Stomach smooth muscle (tissue), 2 donors: ENCODE measurements around the gene FTO.

Experiments
- H3K27ac ChIP-seq: one replicate; pipeline ENCODE4 v1.7.0; 2013; ENCODE audit warnings: mild to moderate bottlenecking, low read length, inconsistent platforms
- H3K27me3 ChIP-seq, 2 donors: one replicate each; pipeline ENCODE4 v1.7.0; 2013; ENCODE audit warnings: low read length in 2 of 2; ENCODE audit not compliant: insufficient read depth in 2 of 2, control insufficient read depth in 1 of 2
- H3K36me3 ChIP-seq, 2 donors: one replicate each; pipeline ENCODE4 v1.7.0; 2013; ENCODE audit warnings: low read length in 2 of 2; ENCODE audit not compliant: control insufficient read depth in 2 of 2, insufficient read depth in 2 of 2
- H3K4me1 ChIP-seq: one replicate; pipeline ENCODE4 v1.7.0; 2013; ENCODE audit warnings: low read length; ENCODE audit not compliant: control insufficient read depth, insufficient read depth
- H3K4me3 ChIP-seq, 2 donors: one replicate each; pipeline ENCODE4 v1.7.0; 2013; ENCODE audit warnings: low read length in 2 of 2
- H3K9ac ChIP-seq, 2 donors: one replicate each; pipeline ENCODE4 v1.7.0; 2013; ENCODE audit warnings: low read length in 2 of 2, mild to moderate bottlenecking in 1 of 2
- H3K9me3 ChIP-seq, 2 donors: one replicate each; pipeline ENCODE4 v1.7.0; 2013; ENCODE audit warnings: low read length in 2 of 2; ENCODE audit not compliant: control insufficient read depth in 2 of 2
- donor health status: healthy.
- donor health status: Pancreatic carcinoma.

The FTO gene

DNA sequence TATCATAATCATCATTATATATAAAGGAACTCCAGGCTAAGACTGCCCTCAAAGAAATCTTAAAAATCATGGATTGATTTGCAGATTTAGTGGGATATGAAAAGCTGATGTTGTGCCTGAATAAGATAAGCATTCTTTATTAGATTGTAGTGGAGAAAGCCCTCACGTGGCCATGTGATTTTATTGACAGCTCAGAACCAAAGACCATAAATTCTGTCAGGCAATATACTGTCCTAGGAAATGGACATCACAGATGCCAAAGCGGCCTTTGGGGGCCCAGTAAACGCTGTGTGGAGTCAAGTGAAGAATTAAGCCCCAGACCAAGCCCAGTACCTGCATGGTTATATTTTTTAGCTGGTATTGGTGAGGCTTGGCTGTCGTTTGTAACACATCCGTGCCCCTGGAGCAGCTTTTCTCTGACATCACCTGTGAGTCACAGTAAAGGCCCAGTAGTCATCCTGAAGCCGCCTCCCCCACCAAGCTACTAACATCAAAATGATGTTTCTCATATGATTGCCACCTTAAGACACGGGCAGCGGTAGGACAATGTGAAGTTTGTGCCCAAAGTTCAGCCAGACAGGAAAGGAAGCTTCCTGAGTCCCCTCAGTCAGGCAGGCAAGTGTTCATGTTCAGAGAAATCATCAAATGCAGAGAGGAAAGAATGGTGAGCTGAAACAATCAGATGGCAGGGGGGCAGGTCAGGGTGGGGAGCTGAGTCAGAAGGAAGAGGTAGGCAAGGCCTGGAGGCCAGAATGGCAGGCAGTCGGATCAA lies 373.3 kb downstream of the FTO start:
- H3K27me3 ChIP-seq: no peaks in the 10 kb centered on the region
- no peak overlapping the region for H3K4me3 ChIP-seq
- no peak overlapping the region for H3K27ac ChIP-seq
- H3K9me3 ChIP-seq: no peaks in the 10 kb centered on the region
- H3K36me3 ChIP-seq: no peaks in the 10 kb centered on the region
- no peak overlapping the region for H3K9ac ChIP-seq
- H3K4me1 ChIP-seq: no peaks in the 10 kb centered on the region

DNA sequence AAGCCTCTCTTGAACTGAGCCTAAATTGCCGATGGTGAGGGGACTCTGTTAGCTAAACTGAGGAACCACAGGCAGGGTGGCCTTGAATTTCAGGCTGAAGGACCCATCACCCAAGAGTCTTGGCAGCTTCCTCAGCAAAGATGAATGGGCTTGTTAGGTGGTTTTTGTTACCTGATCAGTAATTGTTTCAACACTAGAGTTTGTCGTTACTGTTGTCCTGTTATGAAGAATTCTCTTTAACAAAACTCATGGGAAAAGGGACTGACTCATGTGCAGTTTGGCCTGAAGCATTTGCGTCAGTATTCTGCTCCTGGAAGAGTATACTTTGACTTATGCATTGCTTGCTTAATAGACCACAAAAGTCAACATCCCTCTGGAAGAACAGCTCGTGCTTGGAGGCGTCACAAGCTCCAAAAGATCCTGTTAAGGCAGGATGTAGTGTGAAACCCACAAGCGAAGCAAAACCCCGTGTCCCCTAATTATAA lies 376.6 kb downstream of the FTO start:
- H3K27ac ChIP-seq: no peak overlapping the region

GRCh38 chr16:54086791-54087190 lies 382.8 kb downstream of the FTO start:
- H3K9me3 ChIP-seq: no peaks in the 10 kb centered on the region
- no peaks in the 10 kb centered on the region for H3K27me3 ChIP-seq
- H3K4me3 ChIP-seq: no peak overlapping the region
- H3K4me1 ChIP-seq: no peaks in the 10 kb centered on the region
- H3K36me3 ChIP-seq: peaks cover 0 to 2% of the 10 kb centered on the region in 2 donors
- H3K9ac ChIP-seq: no peak overlapping the region
- H3K27ac ChIP-seq: no peak overlapping the region

More for the DNA sequence above, 376.6 kb downstream of the FTO start:
- Histone ChIP-seq H3K4me1 (no peaks in the 10 kb centered on the region), H3K27me3 (no peaks in the 10 kb centered on the region), H3K36me3 (no peaks in the 10 kb centered on the region), H3K4me3 (no peak overlapping the region), H3K9me3 (no peaks in the 10 kb centered on the region), H3K9ac (no peak overlapping the region)

GRCh38 chr16:54090602-54091001 lies 386.6 kb downstream of the FTO start:
- Histone ChIP-seq H3K4me1 (no peaks in the 10 kb centered on the region), H3K36me3 (peaks cover 0 to 9% of the 10 kb centered on the region in 2 donors), H3K9ac (no peak overlapping the region), H3K27ac (no peak overlapping the region), H3K4me3 (no peak overlapping the region), H3K27me3 (no peaks in the 10 kb centered on the region), H3K9me3 (no peaks in the 10 kb centered on the region)

- H3K9ac ChIP-seq: no peak overlapping the region
- no peaks in the 10 kb centered on the region for H3K4me1 ChIP-seq
- H3K27me3 ChIP-seq: no peaks in the 10 kb centered on the region
- H3K4me3 ChIP-seq: no peak overlapping the region
- H3K36me3 ChIP-seq: peaks cover 0 to 11% of the 10 kb centered on the region in 2 donors
- no peak overlapping the region for H3K27ac ChIP-seq
- peaks cover 0 to 6% of the 10 kb centered on the region in 2 donors for H3K9me3 ChIP-seq
Measured at GRCh38 chr16:54093281-54093680, 389.3 kb downstream of the FTO start.

GRCh38 chr16:54094641-54095040 lies 390.7 kb downstream of the FTO start:
- peaks cover 0 to 11% of the 10 kb centered on the region in 2 donors for H3K36me3 ChIP-seq
- peaks cover 0 to 6% of the 10 kb centered on the region in 2 donors for H3K9me3 ChIP-seq
- no peak overlapping the region for H3K4me3 ChIP-seq
- H3K27ac ChIP-seq: no peak overlapping the region
- H3K4me1 ChIP-seq: no peaks in the 10 kb centered on the region
- no peaks in the 10 kb centered on the region for H3K27me3 ChIP-seq
- no peak overlapping the region for H3K9ac ChIP-seq

- H3K9me3 ChIP-seq: peaks cover 2 to 6% of the 10 kb centered on the region in 2 donors
- H3K9ac ChIP-seq: no peak overlapping the region
- no peaks in the 10 kb centered on the region for H3K27me3 ChIP-seq
- no peaks in the 10 kb centered on the region for H3K4me1 ChIP-seq
- H3K36me3 ChIP-seq: peaks cover 0 to 9% of the 10 kb centered on the region in 2 donors
- H3K4me3 ChIP-seq: no peak overlapping the region
- H3K27ac ChIP-seq: no peak overlapping the region
Measured at GRCh38 chr16:54096607-54097006, 392.7 kb downstream of the FTO start.

- no peak overlapping the region for H3K27ac ChIP-seq
Measured at GRCh38 chr16:54097774-54098173, 393.8 kb downstream of the FTO start.

GRCh38 chr16:54098247-54098646 lies 394.3 kb downstream of the FTO start:
- H3K27ac ChIP-seq: no peak overlapping the region
- H3K9ac ChIP-seq: no peak overlapping the region
- H3K4me3 ChIP-seq: no peak overlapping the region
- H3K4me1 ChIP-seq: no peaks in the 10 kb centered on the region
- no peaks in the 10 kb centered on the region for H3K27me3 ChIP-seq
- H3K9me3 ChIP-seq: peaks cover 2 to 6% of the 10 kb centered on the region in 2 donors
- peaks cover 0 to 9% of the 10 kb centered on the region in 2 donors for H3K36me3 ChIP-seq

More at GRCh38 chr16:54097774-54098173, 393.8 kb downstream of the FTO start:
- Histone ChIP-seq H3K9me3 (peaks cover 2 to 6% of the 10 kb centered on the region in 2 donors), H3K4me1 (no peaks in the 10 kb centered on the region), H3K9ac (no peak overlapping the region), H3K4me3 (no peak overlapping the region), H3K36me3 (peaks cover 0 to 9% of the 10 kb centered on the region in 2 donors), H3K27me3 (no peaks in the 10 kb centered on the region)

DNA sequence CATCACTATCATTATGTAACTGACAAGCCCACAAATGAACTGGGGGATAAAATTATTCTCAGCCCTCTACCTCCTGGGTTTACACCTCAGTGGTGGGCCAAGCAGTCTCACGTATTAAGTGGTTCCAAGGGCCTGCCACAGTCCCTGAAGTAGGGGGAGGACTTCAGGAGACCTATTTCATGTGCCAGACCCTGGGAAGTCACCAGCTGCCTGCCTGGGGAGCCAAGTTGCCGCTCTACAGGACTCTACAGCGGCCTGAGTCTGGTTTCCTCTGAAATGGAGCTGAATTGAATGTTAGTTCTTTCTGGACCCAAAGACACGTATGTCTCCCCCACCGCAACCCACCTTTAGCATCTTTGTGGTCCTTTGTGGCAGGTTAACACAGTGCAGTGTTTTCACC lies 395.7 kb downstream of the FTO start:
- no peak overlapping the region for H3K27ac ChIP-seq
- H3K27me3 ChIP-seq: no peaks in the 10 kb centered on the region
- no peak overlapping the region for H3K9ac ChIP-seq
- peaks cover 0 to 2% of the 10 kb centered on the region in 2 donors for H3K36me3 ChIP-seq
- peaks cover 2 to 6% of the 10 kb centered on the region in 2 donors for H3K9me3 ChIP-seq
- no peak overlapping the region for H3K4me3 ChIP-seq
- no peaks in the 10 kb centered on the region for H3K4me1 ChIP-seq
